ENCODE measurements around the gene SBF1. TPM values are rescaled to one million over a fixed set of nuclear protein-coding genes. Genes with fewer than 3 reads are reported as not detected.

Gene SBF1
- total and polyA plus RNA-seq, 12 donors = 41.0 to 73.0 (median 48.1) TPM

GRCh38 chr22:50517495-50518260, 42.8 kb upstream of the SBF1 start:
- no peaks in the 10 kb centered on the region for H3K9me3 ChIP-seq
- DNase-seq (no peak), ATAC-seq (no peak)
- H3K36me3 ChIP-seq = peaks cover 0 to 76% (median 32%) of the 10 kb centered on the region in 9 donors
- H3K4me3 ChIP-seq = no peak overlapping the region
- no peak for TF ChIP-seq CTCF (IDR thresholded peaks at IDR 0.05)
- H3K27ac ChIP-seq = no peak overlapping the region
- WGBS, 2 donors = 86 to 89% methylated on average over 20 of the region's 20 CpGs
- intact Hi-C loops (cut with DNase I) = no loop called here
- no peaks in the 10 kb centered on the region for H3K4me1 ChIP-seq
- H3K27me3 ChIP-seq = no peaks in the 10 kb centered on the region

- intact Hi-C loops (cut with DNase I) = no loop called here
- Histone ChIP-seq H3K4me1 (no peaks in the 10 kb centered on the region), H3K9me3 (no peaks in the 10 kb centered on the region), H3K36me3 (peaks cover 0 to 74% (median 24%) of the 10 kb centered on the region in 9 donors), H3K27ac (no peak overlapping the region), H3K27me3 (no peaks in the 10 kb centered on the region), H3K4me3 (no peak overlapping the region)
- no peak for ATAC-seq
- 78 to 85% methylated on average over 16 of the region's 16 CpGs for WGBS, 2 donors
- no peak for TF ChIP-seq CTCF (IDR thresholded peaks at IDR 0.05)
- no peak for DNase-seq
Observed at GRCh38 chr22:50516891-50517290, 42.1 kb upstream of the SBF1 start.

- DNase-seq (no peak), ATAC-seq (no peak)
- intact Hi-C loops (cut with DNase I) = no loop called here
Observed at GRCh38 chr22:50516068-50516467, 41.2 kb upstream of the SBF1 start.

GRCh38 chr22:50513175-50513574, 38.3 kb upstream of the SBF1 start:
- WGBS, 2 donors = 96 to 98% methylated on average over 15 of the region's 15 CpGs
- ATAC-seq = no peak
- TF ChIP-seq CTCF (IDR thresholded peaks at IDR 0.05) = no peak
- Histone ChIP-seq H3K4me3 (no peak overlapping the region), H3K36me3 (peaks cover 0 to 47% (median 13%) of the 10 kb centered on the region in 9 donors), H3K9me3 (no peaks in the 10 kb centered on the region), H3K4me1 (peaks cover 0 to 18% (median 12%) of the 10 kb centered on the region in 9 donors), H3K27ac (no peak overlapping the region), H3K27me3 (no peaks in the 10 kb centered on the region)
- no peak for DNase-seq
- intact Hi-C loops (cut with DNase I) = no loop called here

More at GRCh38 chr22:50516068-50516467, 41.2 kb upstream of the SBF1 start:
- Histone ChIP-seq H3K27me3 (no peaks in the 10 kb centered on the region), H3K9me3 (no peaks in the 10 kb centered on the region), H3K4me3 (no peak overlapping the region), H3K27ac (no peak overlapping the region), H3K36me3 (peaks cover 0 to 66% (median 21%) of the 10 kb centered on the region in 9 donors), H3K4me1 (no peaks in the 10 kb centered on the region)
- no peak for TF ChIP-seq CTCF (IDR thresholded peaks at IDR 0.05)
- WGBS, 2 donors = 90 to 94% methylated on average over 8 of the region's 8 CpGs

Measured in heart right ventricle (tissue), 16 donors.